K562 (cell line): Measurements from ENCODE around the gene FUCA2. TPM values are rescaled to one million over a fixed set of nuclear protein-coding genes. Genes with fewer than 3 reads are reported as not detected.

Experiments used
- ATAC-seq: fragments of 200-7000 bp; cut with Tn5 transposase; 3 replicates; pipeline ENCODE4 v1.9.1; 2020; ENCODE audit warnings: moderate library complexity
- BruUV-seq: library from RNA; stranded (reverse); fragments of 400-500 nt; replicated peaks from 2 replicates; lab custom pipeline; 2021; lab: Mats Ljungman, UMichigan
- CTCF ChIA-PET: fragments of 300-600 bp; formaldehyde crosslinking; extraction: SDS; loops from one replicate; lab custom pipeline; 2021; ENCODE audit warnings: low intra/inter-chr PET ratio; lab: Yijun Ruan, JAX
- POLR2A ChIA-PET: fragments of 300-600, 350-650 bp; sonication (Branson Sonifier 250); formaldehyde crosslinking; extraction: SDS; loops from one replicate; lab custom pipeline; 2021; ENCODE audit warnings: antibody characterized with exemption, inconsistent platforms; lab: Yijun Ruan, JAX
- DNase-seq, 4 experiments: peaks; one replicate each; pipeline versions ENCODE4 v3.0.0 to v3.0.0-alpha.2; 2011 to 2018; ENCODE audit warnings: low spot score in 3 of 4, mixed read lengths in 3 of 4; ENCODE audit errors: extremely low read depth in 1 of 4
- FAIRE-seq: peaks from 2 replicates; lab custom pipeline; 2011; peaks lifted over from hg19 to GRCh38; lab: Jason Lieb, UNC
- H2AFZ ChIP-seq: 2 replicates; pipeline ENCODE4 v1.6.0; 2011; ENCODE audit warnings: low read depth, low read length, control low read depth, inconsistent platforms
- H3K27ac ChIP-seq: fragments of 200-600 bp; 3 replicates; pipeline ENCODE4 v1.8.0; 2011; ENCODE audit warnings: low read depth, mild to moderate bottlenecking, control low read depth, inconsistent platforms, low read length, moderate library complexity, mixed read lengths; ENCODE audit errors: extremely low read depth
- H3K27me3 ChIP-seq, 2 experiments: fragments of 300-600 bp in 1 of 2; 2 replicates in 1 of 2; 3 replicates in 1 of 2; pipeline versions ENCODE4 v1.6.0 to v1.8.0; 2011; ENCODE audit warnings: inconsistent platforms in 2 of 2, low read length in 2 of 2, mild to moderate bottlenecking in 1 of 2, mixed read lengths in 1 of 2, moderate library complexity in 1 of 2; ENCODE audit not compliant: control insufficient read depth in 2 of 2, insufficient read depth in 2 of 2
- H3K36me3 ChIP-seq: fragments of 300-600 bp; 3 replicates; pipeline ENCODE4 v1.8.0; 2011; ENCODE audit warnings: mild to moderate bottlenecking, low read length, inconsistent platforms; ENCODE audit not compliant: control insufficient read depth, insufficient read depth
- H3K4me1 ChIP-seq, 2 experiments: fragments of 200-600 bp in 1 of 2; replicated peaks in 1 of 2; 2 replicates in 1 of 2; 3 replicates in 1 of 2; pipeline versions ENCODE4 v1.5.1 to v1.8.0; 2011; ENCODE audit warnings: inconsistent platforms in 2 of 2, low read length in 2 of 2, mild to moderate bottlenecking in 1 of 2, mixed read lengths in 1 of 2, moderate library complexity in 1 of 2; ENCODE audit not compliant: control insufficient read depth in 2 of 2, insufficient read depth in 2 of 2
- H3K4me2 ChIP-seq: 2 replicates; pipeline ENCODE4 v1.6.1; 2011; ENCODE audit warnings: low read length, control low read depth, inconsistent platforms, mixed read lengths; ENCODE audit not compliant: insufficient read depth
- H3K4me3 ChIP-seq: fragments of 200-600 bp; sonication (generic), shearing (Covaris generic); 2 replicates; pipeline ENCODE4 v1.5.1; 2016; ENCODE audit warnings: control low read depth, inconsistent platforms
- H3K79me2 ChIP-seq: fragments of 200-600 bp; 3 replicates; pipeline ENCODE4 v1.8.0; 2011; ENCODE audit warnings: low read length, inconsistent platforms; ENCODE audit not compliant: control insufficient read depth, insufficient read depth
- H3K9ac ChIP-seq, 2 experiments: 2 replicates each; pipeline versions ENCODE4 v1.6.0 to v1.6.1; 2011; ENCODE audit warnings: low read depth in 2 of 2, low read length in 2 of 2, control low read depth in 1 of 2, inconsistent platforms in 1 of 2, mild to moderate bottlenecking in 1 of 2, mixed read lengths in 1 of 2; ENCODE audit not compliant: insufficient read depth in 1 of 2
- H3K9me1 ChIP-seq: one replicate; pipeline ENCODE4 v1.6.0; 2011; ENCODE audit warnings: inconsistent platforms, mild to moderate bottlenecking, low read length, moderate library complexity; ENCODE audit not compliant: control insufficient read depth, insufficient read depth
- H3K9me3 ChIP-seq: replicated peaks from 2 replicates; pipeline ENCODE4 v1.5.1; 2011; ENCODE audit warnings: low read depth, low read length, inconsistent platforms; ENCODE audit not compliant: control insufficient read depth, insufficient read depth
- H4K20me1 ChIP-seq: replicated peaks from 2 replicates; pipeline ENCODE4 v1.6.1; 2011; ENCODE audit warnings: low read length, inconsistent platforms, mixed read lengths; ENCODE audit not compliant: control insufficient read depth, insufficient read depth
- FOSL1 ChIP-seq: fragments of 200-800 bp; sonication (Bioruptor generic); conservative IDR thresholded peaks from 2 replicates; pipeline ENCODE4 v1.6.1; 2016; ENCODE audit warnings: missing genetic modification characterization, missing compliant biosample characterization
- PHF20 ChIP-seq: fragments of 450-650 bp; IDR thresholded peaks from 2 replicates; pipeline ENCODE4 v1.6.1; 2018; ENCODE audit not compliant: partially characterized antibody
- ZNF121 ChIP-seq: sonication (generic); formaldehyde crosslinking; conservative IDR thresholded peaks from 2 replicates; pipeline ENCODE4 v1.8.0; 2022; ENCODE audit warnings: missing genetic modification reagents
- WGBS: fragments of 100-300 bp; shearing (Covaris generic); methylation state at CpG from one replicate; pipeline ENCODE4 v1.1.6; 2016; ENCODE audit warnings: low coverage, mixed read lengths; ENCODE audit not compliant: insufficient coverage; ENCODE audit errors: missing lambda C conversion rate; 5-methylcytosine and 5-hydroxymethylcytosine counted together
- in situ Hi-C: fragments of 300-500 bp; cut with MboI; formaldehyde crosslinking; loops from 4 replicates; pipeline ENCODE4 v1.15.0; 2018; ENCODE audit warnings: inconsistent platforms, mixed read lengths
- intact Hi-C: fragments of 100-400 bp; cut with micrococcal nuclease; formaldehyde crosslinking; loops from 2 replicates; pipeline ENCODE4 v1.14.2; 2022
- polyA plus RNA-seq, 8 experiments: library from polyadenylated mRNA; depleted of rRNA in 4 of 8; stranded (reverse) in 5 of 8; unstranded in 3 of 8; fragments of >200 nt; fragmentation: Nextera tagmentation in 2 of 8; fragmentation: Illumina TruSeq in 1 of 8; extraction: Ambion mirVana in 2 of 8; extraction: Trizol in 1 of 8; gene quantifications; 2 replicates each; pipeline versions ENCODE4 v1.2.1 to v1.2.3, GENCODE V29; 2011 to 2014; ENCODE audit warnings: inconsistent platforms in 1 of 8, missing spikeins in 1 of 8
- total RNA-seq, 7 experiments: library from RNA; depleted of rRNA in 6 of 7; stranded (reverse); fragments of >200 nt in 6 of 7; fragmentation: Illumina TruSeq in 2 of 7; extraction: Trizol in 2 of 7; gene quantifications; 2 replicates each; pipeline versions ENCODE4 v1.2.1 to v1.2.3, GENCODE V29; 2011 to 2021; ENCODE audit warnings: low replicate concordance in 1 of 7
- TF ChIP-seq, protein P1 (sequence below): fragments of 250-450 bp; sonication (Bioruptor Pico); IDR thresholded peaks from 2 replicates; pipeline ENCODE4 v1.5.1; 2021; ENCODE audit warnings: mild to moderate bottlenecking

FUCA2 gene
- total and polyA plus RNA-seq, 9 of the 15 experiments (the other 6 are each of a cell fraction or from before 2014, with no cell fraction given): 20.6 to 112 (median 79.3) TPM

DNA sequence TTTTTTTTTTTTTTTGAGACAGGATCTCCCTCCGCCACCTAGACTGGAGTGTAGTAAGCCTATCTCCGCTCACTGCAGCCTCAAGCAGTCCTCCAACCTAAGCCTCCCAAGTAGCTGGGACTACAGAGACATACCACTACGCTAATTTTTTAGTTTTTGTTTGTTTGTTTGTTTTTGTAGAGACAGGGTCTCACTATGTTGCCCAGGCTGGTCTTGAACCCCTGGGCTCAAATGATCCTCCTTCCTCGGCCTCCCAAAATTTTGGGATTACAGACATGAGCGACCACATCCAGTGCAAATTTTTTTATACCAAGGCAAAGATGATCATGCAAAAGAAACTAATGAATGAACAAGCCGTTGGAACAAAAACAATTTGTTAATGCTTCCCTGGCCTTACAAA is 5.3 kb downstream of the FUCA2 start:
- FAIRE-seq (no peak), ATAC-seq (no peak)
- no peak overlapping the region for H3K27ac ChIP-seq
- H3K79me2 ChIP-seq: peaks cover 41% of the 10 kb centered on the region
- no peak overlapping the region for H2AFZ ChIP-seq
- H3K36me3 ChIP-seq: peaks cover 85% of the 10 kb centered on the region
- H3K9ac ChIP-seq: no peak overlapping the region
- peaks cover 2 to 6% of the 10 kb centered on the region in 2 experiments; a peak in 3 of 5 replicates for H3K4me1 ChIP-seq
- TF ChIP-seq, protein P1, sequence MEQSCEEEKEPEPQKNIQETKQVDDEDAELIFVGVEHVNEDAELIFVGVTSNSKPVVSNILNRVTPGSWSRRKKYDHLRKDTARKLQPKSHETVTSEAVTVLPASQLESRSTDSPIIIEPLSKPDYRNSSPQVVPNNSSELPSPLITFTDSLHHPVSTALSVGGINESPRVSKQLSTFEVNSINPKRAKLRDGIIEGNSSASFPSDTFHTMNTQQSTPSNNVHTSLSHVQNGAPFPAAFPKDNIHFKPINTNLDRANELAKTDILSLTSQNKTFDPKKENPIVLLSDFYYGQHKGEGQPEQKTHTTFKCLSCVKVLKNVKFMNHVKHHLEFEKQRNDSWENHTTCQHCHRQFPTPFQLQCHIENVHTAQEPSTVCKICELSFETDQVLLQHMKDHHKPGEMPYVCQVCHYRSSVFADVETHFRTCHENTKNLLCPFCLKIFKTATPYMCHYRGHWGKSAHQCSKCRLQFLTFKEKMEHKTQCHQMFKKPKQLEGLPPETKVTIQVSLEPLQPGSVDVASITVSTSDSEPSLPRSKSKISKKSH (CRISPR knock-in tag): no peak
- TF ChIP-seq ZNF121: peak; percentile 92
- TF ChIP-seq, all 486 proteins: peak for 1
- H3K27me3 ChIP-seq: no peaks in the 10 kb centered on the region
- H3K4me2 ChIP-seq: no peak overlapping the region
- 0 out of 2 replicates have a peak, but pooled peaks cover 3% of the 10 kb centered on the region for H4K20me1 ChIP-seq
- H3K9me3 ChIP-seq: no peaks in the 10 kb centered on the region
- in situ Hi-C loops: no loop called here
- ChIA-PET POLR2A (interaction anchor here (0.6 to 1.4 kb wide), 3 partner anchors 9 to 111 kb away, joined by 3 to 5 read pairs (median 3); no protein-coding TSS in a partner anchor), CTCF (no interaction called here)
- no TSS peak for BruUV-seq
- H3K9me1 ChIP-seq: no peaks in the 10 kb centered on the region
- H3K4me3 ChIP-seq: no peak overlapping the region
- intact Hi-C loops: no loop called here
- WGBS: 97% methylated on average over 5 of the region's 6 CpGs
- DNase-seq: no peak

DNA sequence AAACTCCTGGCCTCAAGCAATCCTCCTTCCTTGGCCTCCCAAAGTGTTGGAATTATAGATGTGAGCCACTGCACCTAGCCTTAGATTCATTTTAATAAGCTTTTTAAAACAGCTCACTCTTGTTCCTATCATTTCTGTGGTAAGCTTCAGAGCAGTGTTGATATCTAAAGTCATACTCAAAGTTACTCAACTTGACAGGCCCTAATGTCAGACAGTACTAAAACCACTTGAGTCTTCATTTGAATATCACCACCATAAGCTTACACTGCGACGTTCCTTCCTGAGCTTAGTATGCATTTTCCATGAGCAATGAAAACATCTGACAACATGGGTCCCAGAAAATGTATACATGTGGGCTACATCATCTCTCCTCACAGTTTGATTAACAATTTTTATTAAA is 6.0 kb downstream of the FUCA2 start:
- TF ChIP-seq FOSL1 (tag) (0 out of 2 replicates have a peak, but pooled peaks have one; percentile 6), PHF20 (no peak)
- no TSS peak for BruUV-seq
- H4K20me1 ChIP-seq: 0 out of 2 replicates have a peak, but pooled peaks cover 3% of the 10 kb centered on the region
- ChIA-PET POLR2A (interaction anchor here (1.4 kb wide), 2 partner anchors 8 to 14 kb away, joined by 3 to 5 read pairs; no protein-coding TSS in a partner anchor), CTCF (no interaction called here)
- no peak overlapping the region for H3K4me3 ChIP-seq
- no peak overlapping the region for H3K9ac ChIP-seq
- no peaks in the 10 kb centered on the region for H3K27me3 ChIP-seq
- H3K79me2 ChIP-seq: peaks cover 34% of the 10 kb centered on the region
- 91% methylated on average over 2 of the region's 2 CpGs for WGBS
- intact Hi-C loops (no loop called here), in situ Hi-C loops (no loop called here)
- FAIRE-seq: no peak
- no peak for DNase-seq
- H3K4me2 ChIP-seq: no peak overlapping the region
- no peak for ATAC-seq
- H3K9me3 ChIP-seq: no peaks in the 10 kb centered on the region
- no peak overlapping the region for H3K27ac ChIP-seq
- no peaks in the 10 kb centered on the region for H3K9me1 ChIP-seq
- peaks cover 0 to 6% of the 10 kb centered on the region in 2 experiments; a peak in 2 of 5 replicates for H3K4me1 ChIP-seq
- peaks cover 92% of the 10 kb centered on the region for H3K36me3 ChIP-seq
- H2AFZ ChIP-seq: no peak overlapping the region
